ENCODE data around the gene CELA2B. TPM values are rescaled to one million over a fixed set of nuclear protein-coding genes. Genes with fewer than 3 reads are reported as not detected.
"Not testable (repeated sequence)": the region's sequence is repeated elsewhere in the genome, so short reads cannot be mapped to it uniquely, and the experiment has no call there.

CELA2B gene
- total RNA-seq, 2 experiments from 2014 or later = not detected

- Histone ChIP-seq H3K79me2 (ENCODE audit: insufficient read depth, low read depth, low read length) (no peaks in the 10 kb centered on the region), H3K36me3 (ENCODE audit: insufficient read depth, low read length) (no peaks in the 10 kb centered on the region), H4K20me1 (ENCODE audit: insufficient read depth, low read length) (no peaks in the 10 kb centered on the region), H3K9me2 (ENCODE audit: insufficient read depth, low read length) (no peaks in the 10 kb centered on the region), H2AFZ (ENCODE audit: low read length) (no peak overlapping the region), H3K4me3 (ENCODE audit: low read depth, low read length, poor library complexity, severe bottlenecking) (no peak overlapping the region), H3K4me2 (ENCODE audit: low read length) (no peak overlapping the region), H3K9me3 (ENCODE audit: low read length) (no peaks in the 10 kb centered on the region), H3K4me1 (ENCODE audit: insufficient read depth, low read length, poor library complexity, severe bottlenecking) (no peaks in the 10 kb centered on the region), H3K27ac (ENCODE audit: low read depth, low read length, poor library complexity, severe bottlenecking) (no peak overlapping the region)
- no TSS peak for BruUV-seq (replicated peaks)
- ChIA-PET POLR2A (no interaction called here), CTCF (ENCODE audit: unreplicated experiment) (no interaction called here)
- intact Hi-C loops (cut with micrococcal nuclease; ENCODE audit: unreplicated experiment) = no loop called here
- DNase-seq (ENCODE audit: low spot score) = no peak
- TF ChIP-seq CTCF (conservative IDR thresholded peaks at IDR 0.05; ENCODE audit: low read length) (no peak), EZH2phosphoT487 (IDR thresholded peaks at IDR 0.05; ENCODE audit: borderline replicate concordance, low read depth, low read length) (no peak)
Observed at GRCh38 chr1:15488371-15488770, 12.5 kb downstream of the CELA2B start.

GRCh38 chr1:15489052-15489736 lies 13.3 kb downstream of the CELA2B start:
- no peak for DNase-seq (ENCODE audit: low spot score)
- intact Hi-C loops (cut with micrococcal nuclease; ENCODE audit: unreplicated experiment) = no loop called here
- Histone ChIP-seq H3K9me3 (ENCODE audit: low read length) (no peaks in the 10 kb centered on the region), H3K79me2 (ENCODE audit: insufficient read depth, low read depth, low read length) (no peaks in the 10 kb centered on the region), H3K4me3 (ENCODE audit: low read depth, low read length, poor library complexity, severe bottlenecking) (no peak overlapping the region), H2AFZ (ENCODE audit: low read length) (no peak overlapping the region), H3K9me2 (ENCODE audit: insufficient read depth, low read length) (no peaks in the 10 kb centered on the region), H3K4me1 (ENCODE audit: insufficient read depth, low read length, poor library complexity, severe bottlenecking) (no peaks in the 10 kb centered on the region), H3K4me2 (ENCODE audit: low read length) (no peak overlapping the region), H4K20me1 (ENCODE audit: insufficient read depth, low read length) (no peaks in the 10 kb centered on the region), H3K27ac (ENCODE audit: low read depth, low read length, poor library complexity, severe bottlenecking) (no peak overlapping the region), H3K36me3 (ENCODE audit: insufficient read depth, low read length) (no peaks in the 10 kb centered on the region)
- ChIA-PET CTCF (ENCODE audit: unreplicated experiment) (no interaction called here), POLR2A (no interaction called here)
- BruUV-seq (replicated peaks) = no TSS peak
- TF ChIP-seq EZH2phosphoT487 (IDR thresholded peaks at IDR 0.05; ENCODE audit: borderline replicate concordance, low read depth, low read length) (no peak), CTCF (conservative IDR thresholded peaks at IDR 0.05; ENCODE audit: low read length) (no peak)

GRCh38 chr1:15491010-15491409 lies 15.1 kb downstream of the CELA2B start:
- H4K20me1 ChIP-seq (ENCODE audit: insufficient read depth, low read length); H3K79me2 ChIP-seq (ENCODE audit: insufficient read depth, low read depth, low read length); CTCF ChIA-PET (ENCODE audit: unreplicated experiment); H3K4me3 ChIP-seq (ENCODE audit: low read depth, low read length, poor library complexity, severe bottlenecking); intact Hi-C loops (cut with micrococcal nuclease; ENCODE audit: unreplicated experiment); H3K9me3 ChIP-seq (ENCODE audit: low read length); BruUV-seq (replicated peaks); H3K4me1 ChIP-seq (ENCODE audit: insufficient read depth, low read length, poor library complexity, severe bottlenecking); H2AFZ ChIP-seq (ENCODE audit: low read length); H3K36me3 ChIP-seq (ENCODE audit: insufficient read depth, low read length); H3K4me2 ChIP-seq (ENCODE audit: low read length); POLR2A ChIA-PET; H3K27ac ChIP-seq (ENCODE audit: low read depth, low read length, poor library complexity, severe bottlenecking); DNase-seq (ENCODE audit: low spot score); H3K9me2 ChIP-seq (ENCODE audit: insufficient read depth, low read length): not testable (repeated sequence)

All from OCI-LY7 (cell line).